Measurements from ENCODE around the gene NYNRIN. TPM values are rescaled to one million over a fixed set of nuclear protein-coding genes. Genes with fewer than 3 reads are reported as not detected.

Gene NYNRIN
- total RNA-seq, 1 donor from 2014 or later, result not detected

- H3K4me1 Mint-ChIP-seq, result peaks cover 3% of the 10 kb centered on the region
- DNase-seq, result no peak
- intact Hi-C loops (cut with micrococcal nuclease), result no loop called here
- no peaks in the 10 kb centered on the region for H3K9me3 Mint-ChIP-seq
- peaks cover 46% of the 10 kb centered on the region for H3K27me3 Mint-ChIP-seq
- H3K27ac Mint-ChIP-seq, result no peak overlapping the region
- H3K36me3 Mint-ChIP-seq (ENCODE audit: low read depth), result no peaks in the 10 kb centered on the region
- H3K4me3 Mint-ChIP-seq, result no peak overlapping the region
Observed at GRCh38 chr14:24392325-24393091, 6.3 kb upstream of the NYNRIN start.

DNA sequence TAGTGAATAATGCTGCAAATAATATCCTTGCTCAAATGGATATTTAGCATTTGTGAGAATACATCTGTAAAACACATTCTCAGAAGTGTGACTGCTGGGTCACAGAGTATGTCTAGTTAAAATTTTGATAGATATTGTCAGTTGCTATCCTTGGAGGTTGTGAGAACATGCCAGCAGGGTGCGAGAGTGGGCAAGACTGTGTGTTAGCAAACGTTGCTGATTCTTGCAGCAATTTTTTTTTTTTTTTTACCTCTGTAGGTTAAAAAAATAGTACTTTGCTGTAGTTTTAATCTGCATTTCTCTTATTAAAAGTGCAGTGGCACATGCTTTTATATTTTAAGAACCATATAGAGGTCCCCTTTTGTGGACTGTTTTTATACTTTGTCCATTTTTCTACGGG, 4.5 kb upstream of the NYNRIN start:
- Mint-ChIP-seq H3K4me1 (peaks cover 3% of the 10 kb centered on the region), H3K36me3 (ENCODE audit: low read depth) (no peaks in the 10 kb centered on the region), H3K4me3 (no peak overlapping the region), H3K27me3 (peaks cover 38% of the 10 kb centered on the region), H3K9me3 (no peaks in the 10 kb centered on the region), H3K27ac (no peak overlapping the region)
- intact Hi-C loops (cut with micrococcal nuclease), result no loop called here
- no peak for DNase-seq

DNA sequence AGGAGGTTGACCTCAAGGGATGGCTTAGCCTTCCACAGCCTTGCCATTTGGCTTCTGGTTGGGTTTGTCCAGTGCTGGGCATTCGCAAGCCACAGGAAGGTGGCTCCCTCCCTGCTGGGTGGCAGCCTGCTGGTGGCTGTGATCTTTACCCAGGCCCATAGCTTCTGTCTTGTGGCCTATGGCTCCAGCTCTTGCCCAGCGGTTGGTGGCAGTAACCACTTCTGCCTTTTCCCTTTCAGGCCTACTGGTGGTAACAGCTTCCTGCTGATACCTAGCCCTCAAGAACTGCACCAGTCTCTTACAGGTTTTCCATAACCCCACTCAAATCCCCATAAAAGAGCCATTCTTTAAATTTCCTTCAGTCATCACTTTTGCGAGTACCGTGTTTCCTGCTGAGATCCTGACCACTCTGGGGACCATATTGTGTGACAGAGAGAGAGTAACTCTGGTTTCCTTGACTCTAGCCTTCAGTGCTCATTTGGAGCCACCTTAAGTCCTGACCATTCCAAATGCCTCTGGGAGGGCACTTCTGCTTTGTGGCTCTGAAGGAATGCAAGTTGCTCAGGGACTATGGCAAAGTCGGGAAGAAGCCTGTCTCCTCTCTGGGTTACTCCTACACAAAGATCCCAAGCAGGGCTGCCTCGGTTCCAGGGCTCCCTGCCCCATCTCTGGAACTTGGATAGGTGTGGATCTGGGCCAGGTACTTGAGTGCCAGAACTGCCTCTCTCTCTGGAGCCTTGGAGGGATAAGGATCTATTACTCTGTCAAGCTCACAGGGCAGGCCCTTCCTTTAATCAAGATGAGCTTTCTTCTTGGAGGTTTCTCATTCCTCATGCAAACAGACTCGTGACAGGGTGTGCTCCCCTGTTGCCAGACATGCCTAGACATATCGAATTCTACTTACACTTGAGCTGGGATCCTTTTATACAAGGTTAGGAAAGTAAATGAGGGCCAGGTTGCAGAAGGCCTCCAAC, 2.9 kb upstream of the NYNRIN start:
- Mint-ChIP-seq H3K4me3 (no peak overlapping the region), H3K27ac (no peak overlapping the region), H3K4me1 (peaks cover 6% of the 10 kb centered on the region), H3K9me3 (no peaks in the 10 kb centered on the region), H3K36me3 (ENCODE audit: low read depth) (no peaks in the 10 kb centered on the region), H3K27me3 (peaks cover 39% of the 10 kb centered on the region)
- intact Hi-C loops (cut with micrococcal nuclease), result no loop called here
- no peak for DNase-seq

GRCh38 chr14:24397639-24398292, 1.0 kb upstream of the NYNRIN start:
- no peak overlapping the region for H3K4me3 Mint-ChIP-seq
- intact Hi-C loops (cut with micrococcal nuclease), result no loop called here
- H3K36me3 Mint-ChIP-seq (ENCODE audit: low read depth), result no peaks in the 10 kb centered on the region
- H3K27ac Mint-ChIP-seq, result no peak overlapping the region
- H3K9me3 Mint-ChIP-seq, result no peaks in the 10 kb centered on the region
- no peak for DNase-seq
- H3K4me1 Mint-ChIP-seq, result peaks cover 6% of the 10 kb centered on the region
- H3K27me3 Mint-ChIP-seq, result peaks cover 34% of the 10 kb centered on the region

- peaks cover 6% of the 10 kb centered on the region for H3K4me1 Mint-ChIP-seq
- H3K27me3 Mint-ChIP-seq, result peaks cover 37% of the 10 kb centered on the region
- DNase-seq, result no peak
Observed at GRCh38 chr14:24398293-24398652, 530 bp upstream of the NYNRIN start.

GRCh38 chr14:24399447-24399822, 632 bp downstream of the NYNRIN start:
- no peaks in the 10 kb centered on the region for H3K36me3 Mint-ChIP-seq (ENCODE audit: low read depth)
- peak overlapping the region; percentile 69 for H3K4me3 Mint-ChIP-seq
- H3K27me3 Mint-ChIP-seq, result peaks cover 45% of the 10 kb centered on the region
- no peaks in the 10 kb centered on the region for H3K9me3 Mint-ChIP-seq
- no peak for DNase-seq
- no peak overlapping the region for H3K27ac Mint-ChIP-seq
- intact Hi-C loops (cut with micrococcal nuclease), result no loop called here
- H3K4me1 Mint-ChIP-seq, result peaks cover 6% of the 10 kb centered on the region

More at GRCh38 chr14:24398293-24398652, 530 bp upstream of the NYNRIN start:
- Mint-ChIP-seq H3K9me3 (no peaks in the 10 kb centered on the region), H3K4me3 (no peak overlapping the region), H3K36me3 (ENCODE audit: low read depth) (no peaks in the 10 kb centered on the region), H3K27ac (no peak overlapping the region)
- intact Hi-C loops (cut with micrococcal nuclease), result no loop called here

DNA sequence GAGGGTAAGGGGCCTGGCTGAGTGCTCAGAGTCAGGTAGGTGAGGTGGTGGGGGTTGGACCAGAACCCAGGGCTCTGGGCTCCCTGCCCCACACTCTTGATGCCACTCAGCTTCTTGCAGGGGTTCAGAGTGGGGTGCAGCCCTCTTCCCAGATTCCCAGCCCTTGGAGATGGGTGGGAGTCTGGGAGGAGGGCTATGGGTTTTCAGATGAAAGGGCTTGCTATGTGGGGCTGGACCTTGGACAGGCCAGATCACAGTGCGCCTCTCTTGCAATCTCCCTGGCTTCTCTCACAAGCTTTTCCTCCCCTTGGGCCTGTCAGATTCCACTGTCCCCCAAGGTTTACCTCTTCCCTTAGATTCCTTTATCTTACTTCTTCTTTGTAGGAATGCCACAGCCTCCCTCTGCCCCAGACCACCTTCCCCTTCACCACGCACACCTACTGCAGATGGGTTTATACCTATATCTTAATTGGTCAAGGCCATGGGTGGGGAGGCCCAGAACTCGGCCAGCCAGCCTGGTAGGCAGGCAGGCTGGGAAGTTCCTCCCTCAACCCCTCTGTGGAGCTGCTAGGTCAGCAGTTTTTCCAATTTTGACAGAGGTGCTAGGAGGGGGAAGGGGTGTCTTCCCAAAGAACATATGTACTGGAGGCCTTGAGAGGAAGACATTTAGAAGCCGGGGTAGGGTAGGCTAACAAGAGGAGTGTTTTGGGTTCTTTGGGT, 1.4 kb downstream of the NYNRIN start:
- Mint-ChIP-seq H3K9me3 (no peaks in the 10 kb centered on the region), H3K4me1 (peaks cover 6% of the 10 kb centered on the region), H3K4me3 (no peak overlapping the region), H3K27ac (peak overlapping the region; percentile 27), H3K27me3 (peaks cover 50% of the 10 kb centered on the region), H3K36me3 (ENCODE audit: low read depth) (no peaks in the 10 kb centered on the region)
- intact Hi-C loops (cut with micrococcal nuclease), result no loop called here
- DNase-seq, result no peak

GRCh38 chr14:24401810-24402702, 3.3 kb downstream of the NYNRIN start:
- H3K4me1 Mint-ChIP-seq, result peaks cover 3% of the 10 kb centered on the region
- H3K9me3 Mint-ChIP-seq, result no peaks in the 10 kb centered on the region
- intact Hi-C loops (cut with micrococcal nuclease), result no loop called here

DNA sequence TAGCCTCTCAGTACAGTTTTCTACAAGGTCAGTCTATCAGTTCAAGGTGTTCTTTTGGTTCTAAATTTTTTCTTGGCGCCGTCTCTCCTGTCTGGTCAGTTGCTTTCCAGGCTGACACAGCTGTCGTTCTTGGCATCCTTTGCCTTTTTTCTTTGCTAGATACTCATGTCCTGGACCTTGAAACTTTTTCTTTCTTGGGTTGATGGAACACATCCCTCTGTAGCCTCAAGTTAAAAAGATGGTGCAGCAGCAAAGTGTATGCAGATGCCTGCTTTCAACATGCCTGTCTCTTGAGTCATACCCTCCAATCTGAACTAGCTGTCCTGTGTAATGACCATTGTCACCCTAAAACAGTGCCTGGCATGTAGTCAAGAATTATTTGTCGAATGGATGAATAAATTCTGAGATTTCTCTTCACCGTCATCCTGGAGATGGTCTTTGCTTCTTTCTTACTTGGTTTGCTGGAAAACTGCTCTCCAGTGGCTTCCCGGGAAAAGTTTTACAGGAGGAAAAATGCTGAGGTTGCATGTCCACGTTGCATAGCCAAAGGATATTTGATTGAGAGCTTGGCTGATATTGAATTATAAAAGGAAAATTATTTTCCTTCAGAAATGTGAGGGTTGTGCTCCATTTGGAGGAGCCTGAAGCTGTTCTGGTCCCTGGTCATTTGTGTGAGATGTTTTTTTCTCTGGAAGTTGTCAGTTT, 4.6 kb downstream of the NYNRIN start:
- Mint-ChIP-seq H3K27me3 (peaks cover 44% of the 10 kb centered on the region), H3K4me3 (no peak overlapping the region), H3K4me1 (peaks cover 3% of the 10 kb centered on the region), H3K9me3 (no peaks in the 10 kb centered on the region), H3K36me3 (ENCODE audit: low read depth) (no peaks in the 10 kb centered on the region), H3K27ac (no peak overlapping the region)
- intact Hi-C loops (cut with micrococcal nuclease), result no loop called here
- DNase-seq, result no peak

More at GRCh38 chr14:24401810-24402702, 3.3 kb downstream of the NYNRIN start:
- Mint-ChIP-seq H3K27me3 (peaks cover 46% of the 10 kb centered on the region), H3K4me3 (no peak overlapping the region), H3K36me3 (ENCODE audit: low read depth) (no peaks in the 10 kb centered on the region), H3K27ac (no peak overlapping the region)
- DNase-seq, result no peak

DNA sequence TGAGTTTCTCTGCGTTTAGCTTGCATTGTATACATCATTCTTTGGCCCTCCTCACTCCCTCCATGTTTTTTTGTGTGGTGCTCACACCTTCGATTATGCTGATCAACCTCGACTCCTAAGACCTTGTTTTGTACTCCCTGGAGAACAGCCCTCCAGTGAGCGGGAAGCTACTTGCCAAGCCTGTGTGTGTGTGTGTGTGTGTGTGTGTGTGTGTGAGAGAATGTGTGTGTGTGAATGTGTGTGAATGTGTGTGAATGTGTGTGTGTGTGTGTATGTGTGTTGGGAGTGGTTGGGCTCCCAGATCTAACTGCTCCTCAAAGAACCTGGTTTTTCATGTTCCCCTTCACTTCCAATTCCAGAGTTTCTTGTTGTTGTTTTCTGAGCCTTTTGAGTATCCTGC, 6.0 kb downstream of the NYNRIN start:
- DNase-seq, result no peak
- H3K27ac Mint-ChIP-seq, result no peak overlapping the region
- H3K27me3 Mint-ChIP-seq, result peaks cover 39% of the 10 kb centered on the region
- no peaks in the 10 kb centered on the region for H3K9me3 Mint-ChIP-seq
- H3K4me1 Mint-ChIP-seq, result no peaks in the 10 kb centered on the region
- no peaks in the 10 kb centered on the region for H3K36me3 Mint-ChIP-seq (ENCODE audit: low read depth)
- intact Hi-C loops (cut with micrococcal nuclease), result no loop called here
- H3K4me3 Mint-ChIP-seq, result no peak overlapping the region

DNA sequence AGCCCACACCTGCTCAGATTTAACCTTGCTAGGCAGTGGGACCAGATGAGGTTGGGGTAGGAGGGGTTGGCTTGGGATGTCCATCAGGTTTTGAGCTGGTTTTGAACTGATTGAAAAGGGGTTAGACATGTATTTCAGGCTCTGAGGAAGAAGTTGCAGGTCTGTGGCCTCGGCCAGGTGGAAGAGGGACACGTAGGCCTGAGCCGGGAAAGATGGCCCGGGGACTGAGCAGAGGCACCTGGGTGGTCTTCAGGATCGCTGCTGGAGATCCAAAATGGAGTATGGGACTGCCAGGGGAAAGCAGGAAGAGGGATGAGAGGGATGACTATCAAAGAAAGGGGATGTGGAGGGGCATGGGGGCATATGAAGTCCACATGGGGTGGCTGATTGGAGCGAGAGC, 7.6 kb downstream of the NYNRIN start:
- intact Hi-C loops (cut with micrococcal nuclease), result no loop called here
- DNase-seq, result no peak
- Mint-ChIP-seq H3K4me3 (no peak overlapping the region), H3K9me3 (no peaks in the 10 kb centered on the region), H3K27me3 (peaks cover 36% of the 10 kb centered on the region), H3K27ac (no peak overlapping the region), H3K4me1 (no peaks in the 10 kb centered on the region), H3K36me3 (ENCODE audit: low read depth) (no peaks in the 10 kb centered on the region)

DNA sequence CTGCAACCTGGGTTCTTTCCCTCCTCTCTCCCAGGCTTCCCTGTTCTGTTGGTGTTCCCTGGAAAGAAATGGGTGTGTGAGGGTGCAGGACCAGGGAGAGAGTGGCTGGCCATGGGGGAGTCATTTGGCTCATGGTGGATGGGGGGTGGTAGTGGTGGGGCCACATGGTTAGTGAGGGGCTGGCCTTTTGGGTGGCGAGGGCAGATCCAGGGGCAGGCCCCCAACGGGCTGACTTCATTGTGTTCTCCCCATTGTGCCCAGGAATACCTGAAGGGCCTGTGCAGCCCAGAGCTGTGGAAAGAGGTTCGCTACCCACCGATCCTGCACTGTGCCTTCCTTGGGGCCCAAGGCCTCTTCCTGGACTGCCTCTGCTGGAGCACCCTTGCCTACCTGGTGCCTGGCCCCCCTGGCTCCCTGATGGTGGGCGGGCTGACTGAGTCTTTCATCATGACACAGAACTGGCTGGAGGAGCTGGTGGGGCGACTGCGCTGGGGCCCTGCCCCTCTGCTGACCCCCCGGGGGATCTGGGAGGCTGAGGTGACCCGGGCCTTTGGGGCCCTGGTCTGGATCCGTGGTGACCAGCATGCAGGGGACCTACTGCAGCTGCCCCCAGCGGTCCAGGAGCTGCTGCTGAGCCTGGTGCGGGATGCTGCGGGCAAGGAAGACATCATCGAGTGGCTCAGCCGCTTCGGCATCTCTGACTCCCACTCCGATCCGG, 9.0 kb downstream of the NYNRIN start:
- intact Hi-C loops (cut with micrococcal nuclease), result no loop called here
- no peak for DNase-seq
- H3K27me3 Mint-ChIP-seq, result peaks cover 31% of the 10 kb centered on the region
- no peaks in the 10 kb centered on the region for H3K9me3 Mint-ChIP-seq
- H3K4me1 Mint-ChIP-seq, result no peaks in the 10 kb centered on the region
- H3K4me3 Mint-ChIP-seq, result no peak overlapping the region
- no peaks in the 10 kb centered on the region for H3K36me3 Mint-ChIP-seq (ENCODE audit: low read depth)
- H3K27ac Mint-ChIP-seq, result no peak overlapping the region
